Aorta (tissue), 5 donors: ENCODE data around the gene ATF7. TPM values are rescaled to one million over a fixed set of nuclear protein-coding genes. Genes with fewer than 3 reads are reported as not detected.
"Not testable (repeated sequence)": the region's sequence is repeated elsewhere in the genome, so short reads cannot be mapped to it uniquely, and the experiment has no call there.

Experiments
- ATAC-seq: fragments of 200-7000 bp; cut with Tn5 transposase; one replicate; pipeline ENCODE4 v1.9.1; 2022; ENCODE audit warnings: moderate library complexity; ENCODE audit not compliant: low FRiP score
- DNase-seq, 2 donors: peaks; one replicate each; pipeline ENCODE4 v3.0.0-alpha.2; 2020
- H3K27ac ChIP-seq, 2 donors: one replicate each; pipeline ENCODE4 v1.5.1; 2013; ENCODE audit warnings: low read length in 2 of 2, mild to moderate bottlenecking in 2 of 2, moderate library complexity in 2 of 2, control low read depth in 1 of 2, inconsistent platforms in 1 of 2, low read depth in 1 of 2
- H3K27me3 ChIP-seq, 2 donors: one replicate each; pipeline ENCODE4 v1.6.1; 2013; ENCODE audit warnings: control low read depth in 1 of 2, low read length in 1 of 2, mild to moderate bottlenecking in 1 of 2, moderate library complexity in 1 of 2; ENCODE audit not compliant: insufficient read depth in 2 of 2, control insufficient read depth in 1 of 2
- H3K36me3 ChIP-seq, 2 donors: one replicate each; pipeline ENCODE4 v1.6.1; 2013; ENCODE audit warnings: control low read depth in 1 of 2, low read length in 1 of 2, mild to moderate bottlenecking in 1 of 2; ENCODE audit not compliant: insufficient read depth in 2 of 2, control insufficient read depth in 1 of 2
- H3K4me1 ChIP-seq, 2 donors: one replicate each; pipeline ENCODE4 v1.6.1; 2013; ENCODE audit warnings: low read length in 2 of 2, control low read depth in 1 of 2, mild to moderate bottlenecking in 1 of 2, moderate library complexity in 1 of 2; ENCODE audit not compliant: insufficient read depth in 2 of 2, control insufficient read depth in 1 of 2
- H3K4me3 ChIP-seq, 2 donors: one replicate each; pipeline ENCODE4 v1.5.1; 2013; ENCODE audit warnings: low read length in 2 of 2, control low read depth in 1 of 2, mild to moderate bottlenecking in 1 of 2
- H3K9me3 ChIP-seq: one replicate; pipeline ENCODE4 v1.6.1; 2013; ENCODE audit warnings: mild to moderate bottlenecking, low read length; ENCODE audit not compliant: control insufficient read depth
- WGBS, 2 donors: extraction: QIAGEN DNeasy Blood & Tissue Kit; methylation state at CpG; one replicate each; pipeline ENCODE4 v1.1.7; 2013; 5-methylcytosine and 5-hydroxymethylcytosine counted together
- intact Hi-C, 2 donors: fragments of 100-400 bp; cut with DNase I; formaldehyde crosslinking; loops; one replicate each; pipeline versions ENCODE4 v1.14.2 to v1.15.0; 2022
- polyA plus RNA-seq, 2 donors: library from polyadenylated mRNA; stranded (reverse); fragments of 200-250 nt; gene quantifications; one replicate each; pipeline ENCODE4 v1.2.3, GENCODE V29; 2013
- total RNA-seq, 2 donors: library from RNA; stranded (reverse); fragmentation: NEBNext Ultra II Directional; extraction: Animal tissue kit (Norgen Biotek cat#: 25700); gene quantifications; one replicate each; pipeline ENCODE4 v1.2.1, GENCODE V29; 2021
- donor health status: healthy with polysubstance abuse.
- donor health status: Bipolar disorder and iron deficiency.
- donor health status: DM: no; HTN: no; CAD: no.
- donor health status: DM: no; HTN: no; CAD: no.
- donor health status: DM: yes; HTN: yes; CAD: no.

ATF7 gene
- total and polyA plus RNA-seq, 4 donors = 25.7 to 73.5 (median 49.0) TPM

GRCh38 chr12:53643232-53643979 lies 17.2 kb upstream of the ATF7 start:
- H3K36me3 ChIP-seq = no peaks in the 10 kb centered on the region
- no peak for DNase-seq
- no peaks in the 10 kb centered on the region for H3K4me1 ChIP-seq
- ATAC-seq = no peak
- H3K9me3 ChIP-seq = no peaks in the 10 kb centered on the region
- no peak overlapping the region for H3K27ac ChIP-seq
- intact Hi-C loops = no loop called here
- no peak overlapping the region for H3K4me3 ChIP-seq
- no peaks in the 10 kb centered on the region for H3K27me3 ChIP-seq
- WGBS, 2 donors = 56 to 77% methylated on average over 5 of the region's 5 CpGs

DNA sequence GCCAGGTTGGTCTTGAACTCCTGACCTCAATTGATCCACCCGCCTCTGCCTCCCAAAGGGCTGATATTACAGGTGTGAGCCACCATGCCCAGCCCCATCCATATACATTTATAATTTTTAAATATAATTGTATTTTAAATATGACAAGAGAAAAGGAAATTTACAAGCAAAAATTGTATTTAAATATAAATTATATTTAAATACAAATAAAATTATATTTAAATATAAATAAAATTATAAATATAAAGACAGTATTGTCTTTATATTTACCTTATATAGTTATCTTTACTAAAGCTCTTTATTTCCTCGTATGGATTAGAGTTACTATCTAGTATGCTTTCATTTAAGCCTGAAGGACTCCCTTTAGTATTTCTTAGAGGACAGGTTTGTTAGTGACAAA lies 11.9 kb upstream of the ATF7 start:
- 90 to 91% methylated on average over 2 of the region's 2 CpGs for WGBS, 2 donors
- no peaks in the 10 kb centered on the region for H3K9me3 ChIP-seq
- no peak overlapping the region for H3K27ac ChIP-seq
- no peak for ATAC-seq
- DNase-seq = no peak
- no peak overlapping the region for H3K4me3 ChIP-seq
- no peaks in the 10 kb centered on the region for H3K27me3 ChIP-seq
- intact Hi-C loops = no loop called here
- no peaks in the 10 kb centered on the region for H3K4me1 ChIP-seq
- H3K36me3 ChIP-seq = no peaks in the 10 kb centered on the region

DNA sequence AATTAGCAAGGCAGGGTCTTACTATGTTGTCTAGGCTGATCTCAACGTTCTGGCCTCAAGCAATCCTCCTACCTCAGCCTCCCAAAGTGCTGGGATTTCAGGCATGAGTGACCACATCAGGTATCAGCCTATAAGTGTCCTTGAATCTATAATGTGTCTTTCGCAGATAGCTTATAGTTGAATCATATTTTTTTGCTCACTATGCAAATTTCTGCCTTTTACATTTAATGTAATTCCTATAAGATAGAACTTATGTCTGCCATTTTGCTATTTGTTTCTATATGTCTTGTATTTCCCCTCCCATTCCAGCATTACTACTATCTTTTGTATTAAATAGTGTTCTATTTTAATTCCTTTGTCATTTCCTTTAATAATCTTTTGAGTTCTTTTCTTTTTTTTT lies 10.5 kb upstream of the ATF7 start:
- Histone ChIP-seq H3K36me3 (no peaks in the 10 kb centered on the region), H3K27ac (no peak overlapping the region), H3K27me3 (no peaks in the 10 kb centered on the region), H3K4me3 (no peak overlapping the region), H3K9me3 (no peaks in the 10 kb centered on the region), H3K4me1 (no peaks in the 10 kb centered on the region)
- intact Hi-C loops = no loop called here
- ATAC-seq (no peak), DNase-seq (no peak)
- WGBS, 2 donors = 39 to 41% methylated on average over 2 of the region's 2 CpGs

- H3K9me3 ChIP-seq, ATAC-seq, H3K27ac ChIP-seq, H3K36me3 ChIP-seq, H3K4me1 ChIP-seq, H3K27me3 ChIP-seq, intact Hi-C loops, H3K4me3 ChIP-seq, DNase-seq: not testable (repeated sequence)
These were observed 9.5 kb upstream of the ATF7 start for GRCh38 chr12:53635708-53636107.

DNA sequence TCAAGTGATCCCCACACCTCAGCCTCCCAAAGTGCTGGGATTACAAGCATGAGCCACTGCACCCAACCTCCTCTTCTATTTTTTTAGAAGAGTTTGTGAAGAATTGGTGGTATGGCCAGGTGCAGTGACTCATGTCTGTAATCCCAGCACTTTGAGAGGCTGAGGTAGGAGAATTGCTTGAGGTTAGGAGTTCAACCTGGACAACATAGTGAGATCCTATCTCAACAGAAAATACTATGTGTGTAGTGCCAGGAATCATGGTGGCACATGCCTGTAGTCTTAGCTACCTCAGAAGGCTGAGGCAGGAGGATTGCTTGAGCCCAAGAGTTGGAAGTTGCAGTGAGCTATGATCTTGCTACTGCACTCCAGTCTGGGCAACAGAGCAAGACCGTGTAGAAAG lies 5.5 kb upstream of the ATF7 start:
- WGBS, 2 donors = 61% methylated on average over 1 of the region's 1 CpG; no CpG with 5 or more reads in 1 of the 2 donors
- H3K4me1 ChIP-seq = no peaks in the 10 kb centered on the region

DNA sequence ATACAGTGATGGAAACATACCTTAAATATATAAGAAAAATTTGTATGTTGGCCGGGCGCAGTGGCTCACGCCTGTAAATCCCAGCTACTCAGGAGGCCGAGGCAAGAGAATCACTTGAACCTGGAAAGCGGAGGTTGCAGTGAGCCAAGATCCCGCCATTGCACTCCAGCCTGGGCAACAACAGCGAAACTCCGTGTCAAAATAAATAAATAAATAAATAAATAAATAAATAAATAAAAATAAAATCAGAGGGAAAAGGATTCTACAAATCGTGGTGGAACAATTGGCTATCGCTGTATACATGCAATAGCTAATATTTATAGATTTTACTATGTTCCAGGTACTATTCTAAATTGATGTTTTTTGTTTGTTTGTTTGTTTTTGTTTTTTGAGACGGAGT lies 1.7 kb upstream of the ATF7 start:
- WGBS, 2 donors = 87% methylated on average over 11 of the region's 11 CpGs
- intact Hi-C loops = loop anchor here (5.0 to 10.0 kb wide), 4 partner anchors 34 to 86 kb away; partner anchors contain the start of gene ATP5MC2 (in 1 of the 2)
- DNase-seq (no peak), ATAC-seq (no peak)
- no peaks in the 10 kb centered on the region for H3K9me3 ChIP-seq
- H3K27ac ChIP-seq = no peak overlapping the region
- no peaks in the 10 kb centered on the region for H3K36me3 ChIP-seq
- no peaks in the 10 kb centered on the region for H3K4me1 ChIP-seq
- H3K4me3 ChIP-seq = no peak overlapping the region
- no peaks in the 10 kb centered on the region for H3K27me3 ChIP-seq

More for the DNA sequence above, 5.5 kb upstream of the ATF7 start:
- no peak overlapping the region for H3K27ac ChIP-seq
- DNase-seq = no peak
- no peaks in the 10 kb centered on the region for H3K27me3 ChIP-seq
- no peaks in the 10 kb centered on the region for H3K9me3 ChIP-seq
- ATAC-seq = no peak
- intact Hi-C loops = no loop called here
- H3K4me3 ChIP-seq = no peak overlapping the region
- no peaks in the 10 kb centered on the region for H3K36me3 ChIP-seq

DNA sequence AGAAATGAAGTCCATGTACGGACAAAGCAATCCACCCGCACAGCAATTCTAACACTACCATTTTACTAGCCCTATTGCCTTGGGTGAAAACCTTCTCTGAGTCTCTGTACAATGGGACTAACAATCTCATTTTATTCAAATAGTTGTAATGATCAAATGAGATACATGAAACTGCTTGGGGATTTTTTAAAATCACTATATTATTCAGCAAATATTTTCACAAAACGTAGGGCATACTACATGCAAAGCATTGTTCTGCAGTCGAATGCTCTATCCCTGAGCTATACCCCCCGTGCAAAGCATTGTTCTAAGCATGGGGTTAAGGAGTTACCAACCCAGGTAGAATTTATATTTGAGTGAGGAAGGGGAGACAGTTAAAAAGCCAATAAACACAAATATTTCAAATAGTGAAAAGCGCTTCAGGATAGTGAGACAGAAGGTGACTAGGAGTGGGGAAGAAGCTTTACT lies 554 bp upstream of the ATF7 start:
- intact Hi-C loops = loop anchor here (1.0 to 10.0 kb wide), 5 partner anchors 36 to 84 kb away; partner anchors contain the start of gene ATP5MC2 (in 2 of the 2)
- Histone ChIP-seq H3K27ac (no peak overlapping the region), H3K36me3 (no peaks in the 10 kb centered on the region), H3K4me1 (no peaks in the 10 kb centered on the region), H3K27me3 (no peaks in the 10 kb centered on the region), H3K9me3 (no peaks in the 10 kb centered on the region), H3K4me3 (no peak overlapping the region)
- WGBS, 2 donors = 18 to 20% methylated on average over 6 of the region's 6 CpGs
- ATAC-seq (no peak), DNase-seq (no peak)

- no peak for ATAC-seq
- DNase-seq = no peak
- 7 to 8% methylated on average over 5 of the region's 5 CpGs for whole genome bisulfite sequencing, 2 donors
- intact Hi-C loops = loop anchor here (5.0 to 10.0 kb wide), 4 partner anchors 37 to 83 kb away; partner anchors contain the start of gene ATP5MC2 (in 1 of the 2)
- H3K27me3 ChIP-seq = no peaks in the 10 kb centered on the region
- H3K4me3 ChIP-seq = peak overlapping the region; percentile 84 to 90
- H3K27ac ChIP-seq = peak overlapping the region; percentile 6 to 39
- no peaks in the 10 kb centered on the region for H3K9me3 ChIP-seq
- H3K36me3 ChIP-seq = no peaks in the 10 kb centered on the region
- no peaks in the 10 kb centered on the region for H3K4me1 ChIP-seq
These were observed 723 bp downstream of the ATF7 start for GRCh38 chr12:53625373-53625945.

GRCh38 chr12:53624956-53625355 lies 1.2 kb downstream of the ATF7 start:
- Histone ChIP-seq H3K36me3 (no peaks in the 10 kb centered on the region), H3K9me3 (no peaks in the 10 kb centered on the region), H3K27ac (peak overlapping the region; percentile 6 to 61), H3K27me3 (no peaks in the 10 kb centered on the region), H3K4me3 (peak overlapping the region; percentile 84 to 90), H3K4me1 (no peaks in the 10 kb centered on the region)
- intact Hi-C loops = loop anchor here (5.0 to 10.0 kb wide), 4 partner anchors 37 to 83 kb away; partner anchors contain the start of gene ATP5MC2 (in 1 of the 2)
- DNase-seq (no peak), ATAC-seq (no peak)
- WGBS, 2 donors = 14 to 20% methylated on average over 4 of the region's 4 CpGs
